ENCODE results near the gene AWAT2.

Gene AWAT2

DNA sequence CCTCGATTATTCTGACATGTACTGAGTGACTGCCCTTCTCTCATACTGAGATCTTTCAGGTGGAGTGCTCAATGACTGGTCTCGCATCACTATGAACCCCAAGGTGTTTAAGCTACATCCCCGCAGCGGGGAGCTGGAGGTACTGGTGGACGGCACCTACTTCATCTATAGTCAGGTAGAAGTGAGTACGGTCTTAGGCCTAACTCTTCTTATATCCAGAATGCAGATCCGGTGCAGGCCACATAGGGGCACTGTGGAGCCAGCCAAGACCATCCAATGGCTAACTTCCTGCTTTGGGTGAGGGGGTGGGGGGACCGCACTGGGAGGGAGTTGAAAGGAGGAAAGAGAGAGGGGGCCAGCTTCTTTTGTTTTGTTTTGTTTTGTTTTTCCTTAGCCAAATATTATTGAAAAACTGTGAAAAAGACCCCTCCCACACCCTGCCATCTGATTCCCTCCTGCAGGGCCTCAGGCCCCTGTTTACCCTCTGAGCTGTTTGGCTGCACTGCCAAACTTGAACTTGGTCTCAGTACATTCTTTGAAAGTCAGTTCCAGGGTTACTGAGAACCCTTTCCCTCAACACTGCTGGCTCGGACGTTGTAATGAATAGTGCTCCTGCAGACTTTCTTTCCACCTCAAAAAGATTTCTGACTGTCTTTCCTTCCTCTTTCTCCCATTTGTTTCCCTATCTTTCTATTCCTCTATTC lies 16.2 kb downstream of the AWAT2 start:
- no peaks in the 10 kb centered on the region for H3K9me3 ChIP-seq

GRCh38 chrX:70032792-70033191 lies 16.9 kb downstream of the AWAT2 start:
- H3K27me3 ChIP-seq, result no peaks in the 10 kb centered on the region
- no peaks in the 10 kb centered on the region for H3K9me3 ChIP-seq
- no peak overlapping the region for H3K4me3 ChIP-seq (ENCODE audit: low read depth in 1 of 2, low read length in 1 of 2)
- H3K36me3 ChIP-seq, result no peaks in the 10 kb centered on the region
- TF ChIP-seq CTCF (IDR thresholded peaks at IDR 0.05), result no peak
- no peak overlapping the region for H3K27ac ChIP-seq
- H3K4me1 ChIP-seq (ENCODE audit: control insufficient read depth in 1 of 2, insufficient read depth in 1 of 2, low read depth in 1 of 2, low read length in 1 of 2), result no peaks in the 10 kb centered on the region

More for the DNA sequence above, 16.2 kb downstream of the AWAT2 start:
- Histone ChIP-seq H3K4me1 (ENCODE audit: control insufficient read depth in 1 of 2, insufficient read depth in 1 of 2, low read depth in 1 of 2, low read length in 1 of 2) (no peaks in the 10 kb centered on the region), H3K27ac (no peak overlapping the region), H3K27me3 (no peaks in the 10 kb centered on the region), H3K4me3 (ENCODE audit: low read depth in 1 of 2, low read length in 1 of 2) (no peak overlapping the region), H3K36me3 (no peaks in the 10 kb centered on the region)
- TF ChIP-seq CTCF (IDR thresholded peaks at IDR 0.05), result no peak

- H3K9me3 ChIP-seq, result no peaks in the 10 kb centered on the region
- no peaks in the 10 kb centered on the region for H3K27me3 ChIP-seq
- H3K36me3 ChIP-seq, result no peaks in the 10 kb centered on the region
- no peak for TF ChIP-seq CTCF (IDR thresholded peaks at IDR 0.05)
- no peaks in the 10 kb centered on the region for H3K4me1 ChIP-seq (ENCODE audit: control insufficient read depth in 1 of 2, insufficient read depth in 1 of 2, low read depth in 1 of 2, low read length in 1 of 2)
- H3K4me3 ChIP-seq (ENCODE audit: low read depth in 1 of 2, low read length in 1 of 2), result no peak overlapping the region
- H3K27ac ChIP-seq, result no peak overlapping the region
These were observed 19.4 kb downstream of the AWAT2 start for GRCh38 chrX:70030301-70030767.

GRCh38 chrX:70029863-70030262 lies 19.9 kb downstream of the AWAT2 start:
- no peak overlapping the region for H3K27ac ChIP-seq
- H3K36me3 ChIP-seq, result no peaks in the 10 kb centered on the region
- no peak for TF ChIP-seq CTCF (IDR thresholded peaks at IDR 0.05)
- no peaks in the 10 kb centered on the region for H3K4me1 ChIP-seq (ENCODE audit: control insufficient read depth in 1 of 2, insufficient read depth in 1 of 2, low read depth in 1 of 2, low read length in 1 of 2)
- no peak overlapping the region for H3K4me3 ChIP-seq (ENCODE audit: low read depth in 1 of 2, low read length in 1 of 2)
- no peaks in the 10 kb centered on the region for H3K27me3 ChIP-seq
- H3K9me3 ChIP-seq, result no peaks in the 10 kb centered on the region

GRCh38 chrX:70026851-70027200 lies 22.9 kb downstream of the AWAT2 start:
- no peaks in the 10 kb centered on the region for H3K9me3 ChIP-seq
- H3K4me3 ChIP-seq (ENCODE audit: low read depth in 1 of 2, low read length in 1 of 2), result no peak overlapping the region
- H3K27ac ChIP-seq, result no peak overlapping the region
- no peaks in the 10 kb centered on the region for H3K36me3 ChIP-seq
- H3K4me1 ChIP-seq (ENCODE audit: control insufficient read depth in 1 of 2, insufficient read depth in 1 of 2, low read depth in 1 of 2, low read length in 1 of 2), result no peaks in the 10 kb centered on the region
- no peaks in the 10 kb centered on the region for H3K27me3 ChIP-seq
- no peak for TF ChIP-seq CTCF (IDR thresholded peaks at IDR 0.05)
